Measurements from ENCODE around the gene FBXO2.

GRCh38 chr1:11654939-11655808 lies 945 bp upstream of the FBXO2 start:
- TF ChIP-seq CTCF (IDR thresholded peaks at IDR 0.05) (no peak), POLR2A (IDR thresholded peaks at IDR 0.05) (no peak)
